B cell (primary cell): ENCODE results near the gene SNAPC5. TPM values are rescaled to one million over a fixed set of nuclear protein-coding genes. Genes with fewer than 3 reads are reported as not detected.

Experiments
- ATAC-seq: fragments of 200-7000 bp; cut with Tn5 transposase; one replicate; pipeline ENCODE4 v1.10.0; 2021; ENCODE audit warnings: low read depth, mild to moderate bottlenecking, moderate number of reproducible peaks, moderate library complexity
- CTCF ChIA-PET: fragments of 350-600 bp; sonication (Branson Sonifier 250); formaldehyde crosslinking; loops from one replicate; lab custom pipeline; 2021; ENCODE audit warnings: antibody characterized with exemption, inconsistent platforms; lab: Charles Lee
- POLR2A ChIA-PET: fragments of 350-600 bp; sonication (Branson Sonifier 250); formaldehyde crosslinking; loops from one replicate; lab custom pipeline; 2021; ENCODE audit warnings: antibody characterized with exemption; lab: Charles Lee
- DNase-seq: peaks from one replicate; pipeline ENCODE4 v3.0.0; 2013
- H2AFZ ChIP-seq: 2 replicates; pipeline ENCODE4 v1.6.1; 2012; ENCODE audit warnings: mild to moderate bottlenecking, low read depth, low read length; ENCODE audit not compliant: insufficient read depth, poor library complexity, severe bottlenecking
- H3K27ac ChIP-seq, 2 donors: 1 replicate in 1 of 2; 2 replicates in 1 of 2; pipeline ENCODE4 v1.5.1; 2012 to 2013; ENCODE audit warnings: low read length in 2 of 2, mild to moderate bottlenecking in 2 of 2, moderate library complexity in 1 of 2
- H3K27me3 ChIP-seq, 4 experiments: fragments of 200-600 bp in 1 of 4; sonication (generic) in 1 of 4; replicated peaks in 1 of 4; 1 replicate in 2 of 4; 2 replicates in 2 of 4; pipeline versions ENCODE4 v1.6.1 to v1.7.0; 2013 to 2016; ENCODE audit warnings: low read length in 3 of 4, mild to moderate bottlenecking in 2 of 4, mixed read lengths in 1 of 4, moderate library complexity in 1 of 4; ENCODE audit not compliant: insufficient read depth in 4 of 4, control insufficient read depth in 3 of 4; ENCODE audit errors: control extremely low read depth in 1 of 4
- H3K36me3 ChIP-seq, 2 experiments: replicated peaks in 1 of 2; 1 replicate in 1 of 2; 2 replicates in 1 of 2; pipeline versions ENCODE4 v1.6.1 to v1.7.1; 2013; ENCODE audit warnings: low read length in 1 of 2; ENCODE audit not compliant: insufficient read depth in 2 of 2, control insufficient read depth in 1 of 2; ENCODE audit errors: control extremely low read depth in 1 of 2, extremely low read depth in 1 of 2
- H3K4me1 ChIP-seq, 2 donors: fragments of 200-600 bp in 1 of 2; sonication (generic) in 1 of 2; 1 replicate in 1 of 2; 2 replicates in 1 of 2; pipeline versions ENCODE4 v1.5.1 to v1.6.1; 2013 to 2017; ENCODE audit warnings: low read length in 2 of 2; ENCODE audit not compliant: control insufficient read depth in 2 of 2, insufficient read depth in 2 of 2
- H3K4me2 ChIP-seq: replicated peaks from 2 replicates; pipeline ENCODE3; 2012; ENCODE audit warnings: mild to moderate bottlenecking, low read depth, low read length; ENCODE audit not compliant: poor library complexity, severe bottlenecking
- H3K4me3 ChIP-seq, 5 experiments: fragments of 200-600 bp in 1 of 5; sonication (generic) in 1 of 5; 1 replicate in 3 of 5; 2 replicates in 2 of 5; pipeline versions ENCODE4 v1.5.1 to v1.7.0; 2011 to 2016; ENCODE audit warnings: low read length in 4 of 5, mild to moderate bottlenecking in 4 of 5, low read depth in 2 of 5, control low read depth in 1 of 5, moderate library complexity in 1 of 5; ENCODE audit not compliant: insufficient read depth in 1 of 5; ENCODE audit errors: control extremely low read depth in 1 of 5, extremely low read depth in 1 of 5
- H3K79me2 ChIP-seq: fragments of 200-600 bp; sonication (generic); one replicate; pipeline ENCODE4 v1.6.0; 2016; ENCODE audit warnings: low read length; ENCODE audit not compliant: control insufficient read depth, insufficient read depth
- H3K9ac ChIP-seq: fragments of 200-600 bp; sonication (generic); 2 replicates; pipeline ENCODE4 v1.6.1; 2017; ENCODE audit warnings: mild to moderate bottlenecking, low read length, moderate library complexity
- H3K9me3 ChIP-seq, 3 donors: one replicate each; pipeline versions ENCODE4 v1.6.1 to v1.7.1; 2013; ENCODE audit warnings: low read length in 2 of 3; ENCODE audit not compliant: control insufficient read depth in 2 of 3, insufficient read depth in 1 of 3; ENCODE audit errors: control extremely low read depth in 1 of 3
- H4K20me1 ChIP-seq: 2 replicates; pipeline ENCODE4 v1.6.0; 2012; ENCODE audit warnings: mild to moderate bottlenecking, low read length; ENCODE audit not compliant: insufficient read depth, control insufficient read depth, poor library complexity, severe bottlenecking
- H3K27ac Mint-ChIP-seq: one replicate; pipeline ENCODE4 v1.8.0; 2021; ENCODE audit warnings: mixed read lengths
- H3K27me3 Mint-ChIP-seq: one replicate; pipeline ENCODE4 v1.8.0; 2021; ENCODE audit warnings: mixed read lengths
- H3K4me1 Mint-ChIP-seq: one replicate; pipeline ENCODE4 v1.8.0; 2021; ENCODE audit warnings: mixed read lengths
- H3K4me3 Mint-ChIP-seq: one replicate; pipeline ENCODE4 v1.8.0; 2021; ENCODE audit warnings: mixed read lengths
- H3K9me3 Mint-ChIP-seq: one replicate; pipeline ENCODE4 v1.8.0; 2022; ENCODE audit warnings: mixed read lengths; ENCODE audit not compliant: insufficient read depth
- CTCF ChIP-seq: fragments of 200-600 bp; IDR thresholded peaks from one replicate; pipeline ENCODE4 v1.8.0; 2022; ENCODE audit warnings: antibody characterized with exemption, mild to moderate bottlenecking
- EZH2 ChIP-seq: IDR thresholded peaks from 2 replicates; pipeline ENCODE4 v1.6.1; 2012; ENCODE audit warnings: borderline replicate concordance, low read depth, mild to moderate bottlenecking, moderate library complexity, low read length; ENCODE audit not compliant: insufficient read depth, poor library complexity, severe bottlenecking
- WGBS: methylation state at CpG from one replicate; pipeline ENCODE4 v1.1.5; 2013; ENCODE audit warnings: missing lambda C conversion rate; ENCODE audit not compliant: insufficient coverage; 5-methylcytosine and 5-hydroxymethylcytosine counted together
- intact Hi-C: fragments of 100-400 bp; cut with micrococcal nuclease; formaldehyde crosslinking; loops from one replicate; pipeline ENCODE4 v1.10.0; 2022
- polyA plus RNA-seq: library from polyadenylated mRNA; depleted of rRNA; stranded (reverse); fragments of >200 nt; gene quantifications from 2 replicates; pipeline ENCODE4 v1.2.3, GENCODE V29; 2012
- total RNA-seq, 2 donors: library from RNA; stranded (reverse); fragments of 120-200 nt in 1 of 2; gene quantifications; 1 replicate in 1 of 2; 2 replicates in 1 of 2; pipeline versions ENCODE4 v1.2.3 to v1.2.4, GENCODE V29; 2013 to 2022

The SNAPC5 gene
- total and polyA plus RNA-seq, 2 donors (not counting 1 experiment from before 2014, with no cell fraction given): 21.6 to 28.5 TPM

- peaks cover 8 to 74% of the 10 kb centered on the region in 2 experiments for H3K36me3 ChIP-seq
- peaks cover 44% of the 10 kb centered on the region for H3K79me2 ChIP-seq
- no peak for TF ChIP-seq EZH2
- peak; percentile 65 for TF ChIP-seq CTCF
- no peak overlapping the region for H3K4me3 ChIP-seq
- H3K9ac ChIP-seq: no peak overlapping the region
- ChIA-PET POLR2A (interaction anchor here (0.9 to 2.3 kb wide), 3 partner anchors 110 to 205 kb away, joined by 5 to 9 read pairs (median 6); partner anchors contain the start of genes DIS3L and MAP2K1), CTCF (interaction anchor here (0.7 to 5.2 kb wide), 35 partner anchors 9 to 968 kb away, joined by 3 to 89 read pairs (median 4); partner anchors contain the start of genes HACD3, MAP2K1 and TIPIN)
- H3K4me1 ChIP-seq: peaks cover 27 to 37% of the 10 kb centered on the region in 2 donors
- Mint-ChIP-seq H3K4me1 (peaks cover 42% of the 10 kb centered on the region), H3K27me3 (no peaks in the 10 kb centered on the region), H3K4me3 (peak overlapping the region; percentile 94), H3K9me3 (no peaks in the 10 kb centered on the region), H3K27ac (peak overlapping the region; percentile 93)
- WGBS: 56% methylated on average over 3 of the region's 3 CpGs
- H3K27me3 ChIP-seq: no peaks in the 10 kb centered on the region
- H3K9me3 ChIP-seq: no peaks in the 10 kb centered on the region
- DNase-seq (peak; percentile 61), ATAC-seq (no peak)
- H3K27ac ChIP-seq: peak overlapping the region; percentile 95 to 96
- H3K4me2 ChIP-seq: no peak overlapping the region
- peaks cover 17% of the 10 kb centered on the region for H4K20me1 ChIP-seq
- intact Hi-C loops: loop anchor here (2.0 to 10.0 kb wide), 4 partner anchors 246 to 1366 kb away; partner anchors contain the start of genes HACD3, MEGF11 and PDCD7
- H2AFZ ChIP-seq: no peak overlapping the region
These were observed 1.2 kb upstream of the SNAPC5 start for GRCh38 chr15:66498501-66499386.
